ENCODE measurements around the gene ACVR2B.
"Not testable (repeated sequence)": the region's sequence is repeated elsewhere in the genome, so short reads cannot be mapped to it uniquely, and the experiment has no call there.

ACVR2B gene

DNA sequence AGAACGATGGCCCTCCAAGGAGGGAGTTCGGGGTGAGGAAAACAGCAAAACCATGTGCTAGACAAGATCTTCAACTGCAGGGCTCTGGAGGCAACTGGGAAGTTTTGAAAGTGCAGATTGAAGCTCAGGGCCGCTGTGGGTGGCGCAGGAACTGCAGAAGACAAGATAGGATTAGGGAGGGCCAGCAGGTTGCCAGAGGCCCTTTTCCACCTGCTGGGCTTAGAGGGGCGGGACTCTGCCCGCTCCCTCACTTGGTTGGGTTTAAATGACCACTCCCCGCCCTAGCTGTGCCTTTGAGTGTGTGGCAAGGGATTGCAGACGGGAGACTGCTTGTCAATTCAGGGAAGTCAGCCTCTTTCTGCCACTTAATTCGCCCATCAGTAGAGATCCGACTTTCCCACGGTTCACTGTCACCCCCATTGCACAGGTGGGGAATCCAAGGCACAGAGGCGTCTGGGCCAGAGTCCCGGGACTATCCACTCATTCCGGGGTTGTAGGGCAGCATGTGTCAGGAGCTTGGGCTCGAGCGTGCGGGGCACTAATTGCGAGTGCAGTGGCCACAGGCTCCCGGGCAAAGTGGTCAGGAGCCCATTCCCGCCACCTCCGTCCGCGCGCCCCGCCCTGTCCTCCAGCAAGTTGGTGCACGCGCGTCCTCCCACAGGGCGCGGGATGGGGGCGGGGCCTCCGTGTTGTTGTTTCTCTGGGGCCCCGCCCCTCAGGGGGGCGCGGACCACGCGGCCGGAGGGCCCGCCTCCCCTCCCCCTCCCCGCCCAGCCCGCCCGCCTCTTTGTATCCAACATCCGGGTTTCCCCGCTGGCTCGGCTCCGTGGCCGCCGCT, at the start of gene ACVR2B:
TSS of gene ACVR2B (plus strand) at position 816 of the 838 bp plus-strand sequence. CDS start 433 bp downstream, outside the sequence.
- peak; percentile 64 to 79 for DNase-seq

DNA sequence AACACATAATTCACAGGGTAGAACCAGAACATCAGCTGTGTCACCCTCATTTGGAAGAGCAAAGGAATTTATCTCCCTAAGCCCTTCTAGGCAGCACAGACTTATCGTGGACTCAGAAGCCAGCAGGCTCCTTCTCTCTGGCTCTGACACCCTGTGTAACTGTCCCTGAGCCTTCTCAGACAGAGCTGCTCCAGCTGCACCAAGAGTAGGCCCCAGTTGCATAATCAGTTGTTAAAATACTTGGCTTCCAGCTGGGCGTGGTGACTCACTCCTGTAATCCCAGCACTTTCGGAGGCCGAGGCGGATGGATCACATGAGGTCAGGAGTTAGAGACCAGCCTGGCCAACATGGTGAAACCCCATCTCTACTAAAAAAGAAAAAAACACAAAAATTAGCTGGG, 49.4 kb upstream of the ACVR2B start:
- DNase-seq: no peak

DNA sequence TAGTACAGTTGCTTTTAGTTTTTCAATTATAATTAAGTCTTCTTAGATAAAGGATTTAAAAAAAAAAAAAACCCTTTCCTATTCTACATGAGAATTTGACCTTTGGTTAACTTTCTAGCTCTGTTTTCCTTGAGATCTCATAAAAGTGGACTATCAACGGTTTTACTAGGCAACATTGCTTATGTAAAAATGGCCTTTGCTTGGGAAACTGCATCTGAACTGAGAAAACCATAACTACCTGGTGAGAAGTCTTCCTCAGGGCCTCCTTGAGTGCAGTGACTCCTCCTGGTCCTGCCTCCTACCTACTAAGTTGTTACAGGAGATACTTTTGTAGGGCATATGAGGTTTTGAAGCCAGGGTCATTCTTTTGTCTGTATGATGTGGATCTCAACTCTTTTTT, 42.1 kb upstream of the ACVR2B start:
- DNase-seq: no peak

DNA sequence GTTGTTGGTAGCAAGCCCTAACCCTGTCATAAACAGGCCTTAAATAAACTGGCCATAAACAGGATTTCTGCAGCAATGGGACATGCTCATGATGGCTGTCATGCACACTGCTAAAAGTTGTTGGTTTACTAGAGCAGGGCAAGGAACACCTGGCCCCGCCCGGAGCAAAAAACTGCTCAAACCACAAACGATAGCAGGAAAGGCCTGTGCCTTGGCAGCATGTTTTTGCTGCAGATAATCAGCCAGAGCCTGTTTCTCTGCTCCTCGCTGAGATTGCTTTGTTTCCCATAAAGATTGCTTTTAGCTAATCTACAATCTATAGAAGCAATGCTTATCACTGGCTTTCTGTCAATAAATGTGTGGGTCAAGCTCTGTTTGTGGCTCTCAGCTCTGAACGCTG, 32.9 kb upstream of the ACVR2B start:
- not testable (repeated sequence) for DNase-seq

DNA sequence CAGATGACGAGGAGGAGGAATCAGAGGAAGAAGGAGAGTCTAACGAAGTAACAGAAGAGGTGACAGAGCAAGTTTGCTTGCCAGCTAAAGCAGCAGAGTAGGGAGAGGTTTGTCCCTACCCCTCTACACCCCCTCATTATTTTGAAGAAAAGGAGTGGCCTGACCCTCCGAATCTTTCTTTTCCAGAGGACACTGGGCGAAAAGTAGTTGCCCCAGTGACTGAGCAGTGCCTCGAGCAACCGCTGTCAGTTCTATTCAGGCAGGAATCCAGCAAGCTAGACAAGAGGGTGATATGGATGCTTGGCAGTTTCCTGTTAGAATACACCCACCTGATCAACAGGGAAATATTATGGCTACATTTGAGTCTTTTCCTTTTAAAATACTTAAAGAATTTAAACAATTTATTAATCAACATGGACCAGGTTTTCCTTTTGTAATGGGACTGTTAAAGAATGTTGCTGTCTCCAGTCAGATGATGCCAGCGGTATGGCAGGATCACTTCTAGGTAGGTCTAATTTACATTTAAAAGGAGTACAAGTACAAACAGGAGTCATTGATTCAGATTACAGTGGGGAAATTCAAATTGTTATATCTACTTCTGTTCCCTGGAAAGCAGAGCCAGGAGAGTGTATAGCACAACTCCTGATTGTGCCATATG, 31.9 kb upstream of the ACVR2B start:
- no peak for DNase-seq

DNA sequence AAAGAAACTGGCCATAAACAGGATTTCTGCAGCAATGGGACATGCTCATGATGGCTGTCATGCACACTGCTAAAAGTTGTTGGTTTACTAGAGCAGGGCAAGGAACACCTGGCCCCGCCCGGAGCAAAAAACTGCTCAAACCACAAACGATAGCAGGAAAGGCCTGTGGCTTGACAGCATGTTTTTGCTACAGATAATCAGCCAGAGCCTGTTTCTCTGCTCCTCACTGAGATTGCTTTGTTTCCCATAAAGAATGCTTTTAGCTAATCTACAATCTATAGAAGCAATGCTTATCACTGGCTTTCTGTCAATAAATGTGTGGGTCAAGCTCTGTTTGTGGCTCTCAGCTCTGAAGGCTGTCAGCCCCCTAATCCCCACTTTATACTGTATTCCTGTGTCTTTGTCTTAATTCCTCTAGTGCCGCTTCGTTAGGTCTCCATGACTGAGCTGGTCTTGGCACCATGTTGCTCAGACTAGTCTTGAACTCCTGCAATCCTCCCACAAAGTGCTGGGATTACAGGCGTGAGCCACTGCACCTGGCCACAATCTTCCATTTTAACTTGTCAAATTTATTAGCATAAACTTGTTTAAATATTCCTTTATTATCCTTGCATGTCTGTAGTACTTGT, 26.8 kb upstream of the ACVR2B start:
- not testable (repeated sequence) for DNase-seq

DNA sequence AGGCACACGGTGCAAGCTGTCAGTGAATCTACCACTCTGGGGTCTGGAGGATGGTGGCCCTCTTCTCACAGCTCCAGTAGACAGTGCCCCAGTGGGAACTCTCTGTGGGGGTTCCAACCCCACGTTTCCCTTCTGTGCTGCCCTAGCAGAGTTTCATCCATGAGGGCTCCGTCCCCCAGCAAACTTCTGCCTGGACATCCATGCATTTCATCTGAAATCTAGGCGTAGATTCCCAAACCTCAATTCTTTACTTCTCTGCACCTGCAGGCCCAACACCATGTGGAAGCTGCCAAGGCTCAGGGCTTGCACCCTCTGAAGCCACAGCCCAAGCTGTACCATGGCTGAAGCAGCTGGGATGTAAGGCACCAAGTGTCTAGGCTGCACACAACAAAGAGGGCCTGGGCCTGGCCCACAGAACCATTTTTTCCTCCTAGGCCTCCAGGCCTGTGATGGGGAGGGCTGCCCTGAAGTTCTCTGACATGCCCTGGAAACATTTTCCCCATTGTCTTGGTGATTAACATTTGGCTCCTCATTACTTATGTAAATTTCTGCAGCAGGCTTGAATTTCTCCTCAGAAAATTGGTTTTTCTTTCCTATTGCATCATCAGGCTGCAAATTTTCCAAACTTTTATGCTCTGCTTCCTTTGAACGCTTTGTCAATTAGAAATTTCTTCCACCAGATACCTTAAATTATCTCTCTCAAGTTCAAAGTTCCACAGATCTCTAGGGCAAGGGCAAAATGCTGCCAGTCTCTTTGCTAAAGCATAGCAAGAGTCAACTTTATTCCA, 20.6 kb upstream of the ACVR2B start:
- DNase-seq: not testable (repeated sequence)

DNA sequence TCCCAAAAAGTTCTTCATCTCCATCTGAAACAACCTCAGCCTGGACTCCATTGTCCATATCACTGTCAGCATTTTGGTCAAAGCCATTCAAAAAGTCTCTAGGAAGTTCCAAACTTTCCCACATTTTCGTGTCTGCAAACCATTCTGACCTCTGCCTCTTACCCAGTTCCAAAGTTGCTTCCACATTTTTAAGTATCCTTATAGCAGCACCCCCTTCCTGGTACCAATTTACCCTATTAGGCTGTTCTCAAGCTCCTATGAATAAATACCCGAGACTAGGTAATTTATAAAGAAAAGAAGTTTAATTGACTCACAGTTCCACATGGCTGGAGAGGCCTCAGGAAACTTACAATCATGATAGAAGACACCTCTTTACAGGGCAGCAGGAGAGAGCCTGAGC, 20.0 kb upstream of the ACVR2B start:
- DNase-seq: not testable (repeated sequence)

DNA sequence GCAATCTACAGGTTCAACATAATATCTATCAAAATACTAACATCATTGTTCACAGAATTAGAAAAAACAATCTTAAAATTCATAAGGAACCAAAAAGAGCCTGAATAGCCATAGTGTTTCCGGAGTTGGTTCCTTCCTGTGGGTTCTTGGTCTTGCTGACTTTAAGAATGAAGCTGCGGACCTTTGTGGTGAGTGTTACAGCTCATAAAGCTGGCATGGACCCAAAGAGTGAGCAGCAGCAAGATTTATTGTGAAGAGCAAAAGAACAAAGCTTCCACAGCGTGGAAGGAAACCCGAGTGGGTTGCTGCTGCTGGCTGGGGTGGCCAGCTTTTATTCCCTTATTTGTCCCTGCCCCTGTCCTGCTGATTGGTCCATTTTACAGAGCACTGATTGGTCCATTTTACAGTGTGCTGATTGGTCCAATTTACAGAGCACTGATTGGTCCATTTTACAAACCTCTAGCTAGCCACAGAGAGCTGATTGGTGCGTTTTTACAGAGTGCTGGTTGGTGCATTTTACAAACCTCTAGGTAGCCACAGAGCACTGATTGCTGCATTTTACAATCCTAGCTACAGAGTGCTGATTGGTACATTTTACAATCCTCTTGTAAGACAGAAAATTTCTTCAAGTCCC, 15.1 kb upstream of the ACVR2B start:
- DNase-seq: not testable (repeated sequence)

DNA sequence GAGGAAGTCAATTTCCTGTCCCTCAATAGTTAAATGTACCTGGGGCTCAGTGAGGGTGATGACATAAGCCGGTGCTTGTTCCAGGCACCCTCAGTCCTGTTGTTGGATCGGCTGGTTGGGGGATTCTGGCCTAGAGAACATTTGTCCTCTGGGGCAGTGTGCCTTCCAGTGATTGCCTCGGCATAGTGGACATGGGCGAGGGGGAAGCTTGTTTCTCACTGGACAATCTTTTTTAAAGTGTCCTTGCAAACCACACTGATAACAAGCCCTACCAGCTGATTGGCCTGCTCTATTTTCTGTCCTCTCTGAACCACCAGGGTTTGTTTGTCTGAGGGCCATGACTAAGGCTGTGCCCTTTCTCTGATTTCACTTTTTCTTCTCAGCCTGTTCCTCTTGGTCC, 10.5 kb upstream of the ACVR2B start:
- not testable (repeated sequence) for DNase-seq

DNA sequence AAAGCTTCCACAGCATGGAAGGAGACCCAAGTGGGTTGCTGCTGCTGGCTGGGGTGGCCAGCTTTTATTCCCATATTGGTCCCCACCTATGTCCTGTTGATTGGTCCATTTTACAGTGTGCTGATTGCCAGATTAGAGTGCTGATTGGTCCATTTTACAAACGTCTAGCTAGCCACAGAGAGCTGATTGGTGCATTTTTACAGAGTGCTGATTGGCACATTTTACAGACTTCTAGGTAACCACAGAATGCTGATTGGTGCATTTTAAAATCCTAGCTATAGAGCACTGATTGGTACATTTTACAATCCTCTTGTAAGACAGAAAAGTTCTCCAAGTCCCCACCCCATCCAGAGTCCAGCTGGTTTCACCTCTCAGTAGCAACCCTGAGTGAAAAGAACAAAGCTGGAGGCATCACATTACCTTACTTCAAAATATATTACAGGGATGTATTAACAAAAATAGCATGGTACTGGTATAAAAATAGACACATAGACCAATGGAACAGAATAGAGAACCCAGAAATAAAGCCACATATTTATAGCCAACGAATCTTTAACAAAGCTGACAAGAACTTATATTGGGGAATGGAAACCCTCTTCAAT, 7.5 kb upstream of the ACVR2B start:
- DNase-seq: no peak

DNA sequence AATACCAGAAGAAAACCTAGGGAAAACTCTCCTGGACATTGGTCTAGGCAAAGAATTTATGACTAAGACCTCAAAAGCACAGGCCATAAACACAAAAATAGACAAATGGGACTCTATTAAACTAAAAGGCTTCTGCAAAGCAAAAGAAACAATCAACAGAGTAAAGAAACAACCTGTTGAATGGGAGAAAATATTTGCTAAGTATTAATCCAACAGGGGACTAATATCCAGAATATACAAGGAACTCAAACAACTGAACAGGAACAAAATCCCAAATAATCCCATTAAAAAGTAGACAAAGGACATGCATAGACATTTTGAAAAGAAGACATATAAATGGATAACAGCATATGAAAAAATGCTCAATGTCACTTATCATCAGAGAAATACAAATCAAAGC, 6.9 kb upstream of the ACVR2B start:
- no peak for DNase-seq

DNA sequence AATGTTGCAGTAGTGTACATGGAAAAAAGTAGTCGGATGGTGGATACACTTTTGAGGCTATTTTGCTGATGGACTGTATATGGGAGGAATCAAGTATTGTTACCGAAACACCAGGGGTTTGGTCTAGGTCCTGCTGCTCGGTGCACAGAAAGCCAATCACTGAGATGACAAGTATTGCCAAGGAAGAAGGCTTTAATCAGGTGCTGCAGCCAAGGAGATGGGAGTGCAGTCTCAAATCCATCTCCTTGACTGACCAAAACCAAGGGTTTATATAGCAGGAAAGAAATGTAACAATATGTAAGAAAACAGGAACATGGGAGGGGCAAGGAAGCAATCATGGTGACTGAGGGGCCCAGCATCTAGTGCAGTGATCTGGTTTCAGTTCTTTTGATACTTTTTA, 2.8 kb upstream of the ACVR2B start:
- no peak for DNase-seq

DNA sequence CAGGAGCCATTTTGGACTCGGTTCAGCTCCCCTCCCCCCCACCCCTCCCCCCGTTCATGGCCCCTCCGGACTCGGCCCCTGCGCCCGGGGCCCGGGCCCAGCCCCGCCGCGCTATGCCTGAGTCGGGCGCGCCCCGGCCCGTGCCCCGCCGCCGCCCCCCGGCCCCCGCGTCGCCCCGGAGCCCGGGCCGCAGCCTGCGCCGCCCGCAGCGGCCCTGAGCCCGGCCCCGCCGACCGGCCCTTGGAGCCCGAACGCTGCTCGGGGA, 155 bp downstream of the ACVR2B start:
- no peak for DNase-seq

DNA sequence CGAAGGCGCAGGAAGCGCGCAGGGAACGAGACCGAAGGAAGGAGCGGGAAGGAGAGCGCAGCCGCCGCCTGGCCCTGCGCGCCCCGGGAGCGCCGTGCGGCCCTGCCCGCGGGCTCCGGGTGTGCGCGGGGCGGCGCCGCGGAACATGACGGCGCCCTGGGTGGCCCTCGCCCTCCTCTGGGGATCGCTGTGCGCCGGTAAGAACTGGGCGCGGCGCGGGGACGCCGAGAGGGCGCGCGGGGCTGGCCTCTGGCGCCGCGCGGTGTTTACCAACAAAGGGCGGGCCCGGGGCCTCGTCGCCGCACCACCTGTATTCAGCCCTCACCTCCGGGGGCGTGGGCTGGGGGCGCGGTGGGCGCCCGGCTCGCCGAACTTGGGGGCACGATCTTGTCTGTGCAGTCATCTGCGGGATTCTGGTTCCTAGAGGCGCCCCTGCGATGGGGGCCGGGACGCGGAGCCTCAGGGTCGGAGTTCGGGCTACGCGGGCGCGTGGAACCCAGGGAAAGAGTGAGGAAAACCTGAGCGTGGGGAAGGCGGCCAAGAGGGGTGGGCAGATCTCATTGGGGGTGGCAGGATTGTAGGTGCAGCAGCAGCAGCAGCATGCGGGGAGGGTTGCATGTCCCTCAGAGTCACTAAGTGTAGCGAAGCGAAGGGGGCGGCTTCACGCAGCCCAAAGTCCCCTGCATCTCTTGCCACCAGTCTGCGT, 641 bp downstream of the ACVR2B start:
- peak in 1 of 2 experiments; percentile 20 for DNase-seq

DNA sequence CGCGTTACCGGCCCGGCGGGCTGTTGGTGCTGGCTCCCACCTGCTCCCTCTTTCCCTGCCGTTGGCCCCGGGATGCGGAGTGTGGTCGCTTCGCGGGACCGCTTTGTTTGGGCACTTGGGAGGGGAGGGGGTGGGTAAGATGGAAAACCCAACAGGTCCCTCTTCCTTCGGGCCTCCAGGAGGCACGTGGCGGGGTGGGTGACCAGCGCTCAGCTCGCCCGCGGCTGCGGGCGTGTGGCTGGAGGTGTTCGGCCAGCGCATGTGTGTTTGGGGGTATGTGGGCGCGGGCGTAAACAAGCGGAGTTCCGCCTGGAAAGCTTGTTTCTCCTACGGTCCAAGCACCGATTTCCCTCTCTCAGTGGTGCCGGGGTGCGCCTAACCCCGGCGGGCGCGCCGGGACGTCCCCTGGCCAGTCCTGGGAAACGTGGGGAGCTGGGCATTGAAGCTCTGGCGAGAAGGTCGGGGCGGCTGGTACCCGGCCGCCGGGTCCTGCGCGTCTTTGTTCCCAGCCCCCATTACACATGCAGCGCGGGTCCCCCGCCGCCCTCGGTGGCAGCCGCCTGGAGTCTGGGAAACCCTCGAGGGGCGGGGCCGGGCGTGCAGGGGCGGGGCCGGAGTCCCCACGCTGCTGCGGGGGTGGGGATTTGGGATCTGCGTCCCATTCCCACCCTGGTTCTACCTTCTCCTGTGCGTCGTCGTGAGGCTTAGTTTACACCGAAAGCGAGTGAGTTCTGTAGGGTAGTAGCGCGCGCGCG, 1.4 kb downstream of the ACVR2B start:
- peak; percentile 83 to 94 for DNase-seq

DNA sequence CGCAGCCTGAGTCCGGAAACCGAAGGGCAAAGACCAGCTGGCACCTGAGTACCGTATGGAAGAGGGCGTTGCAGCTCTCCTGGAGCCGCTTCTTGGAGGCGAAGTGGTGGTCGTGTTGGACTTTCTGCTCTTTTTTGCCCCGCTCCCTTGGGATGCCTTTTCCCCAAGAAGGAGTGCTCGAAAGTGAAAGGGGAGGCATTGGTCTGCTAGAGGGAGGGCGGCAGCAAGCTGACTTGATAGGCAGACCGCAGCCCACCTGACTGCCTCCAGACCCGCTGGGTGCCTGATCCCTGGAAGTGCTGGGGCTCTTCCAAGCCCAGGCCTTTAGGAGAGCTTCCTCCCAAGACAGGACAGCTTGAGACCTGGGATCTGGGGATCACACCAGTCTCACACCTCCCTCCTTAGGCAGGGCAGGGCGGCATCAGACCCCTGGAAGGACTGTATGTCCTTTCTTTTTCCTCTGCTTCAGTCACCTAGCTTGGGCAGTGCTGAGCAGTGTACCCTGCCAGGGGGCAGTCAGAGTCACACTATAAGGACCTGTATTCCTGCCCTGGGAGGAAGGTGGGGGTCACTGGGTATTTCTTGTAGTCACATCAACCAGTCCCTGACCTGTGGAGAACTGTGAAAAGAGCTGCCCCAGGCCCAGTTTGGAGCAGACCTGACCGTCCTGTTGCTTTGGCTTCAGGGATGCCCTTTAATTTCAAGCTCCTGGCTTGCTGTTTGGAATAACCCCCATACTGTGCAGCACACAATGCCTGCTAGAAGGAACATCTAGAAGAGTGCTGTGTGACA, 2.1 kb downstream of the ACVR2B start:
- DNase-seq: no peak

DNA sequence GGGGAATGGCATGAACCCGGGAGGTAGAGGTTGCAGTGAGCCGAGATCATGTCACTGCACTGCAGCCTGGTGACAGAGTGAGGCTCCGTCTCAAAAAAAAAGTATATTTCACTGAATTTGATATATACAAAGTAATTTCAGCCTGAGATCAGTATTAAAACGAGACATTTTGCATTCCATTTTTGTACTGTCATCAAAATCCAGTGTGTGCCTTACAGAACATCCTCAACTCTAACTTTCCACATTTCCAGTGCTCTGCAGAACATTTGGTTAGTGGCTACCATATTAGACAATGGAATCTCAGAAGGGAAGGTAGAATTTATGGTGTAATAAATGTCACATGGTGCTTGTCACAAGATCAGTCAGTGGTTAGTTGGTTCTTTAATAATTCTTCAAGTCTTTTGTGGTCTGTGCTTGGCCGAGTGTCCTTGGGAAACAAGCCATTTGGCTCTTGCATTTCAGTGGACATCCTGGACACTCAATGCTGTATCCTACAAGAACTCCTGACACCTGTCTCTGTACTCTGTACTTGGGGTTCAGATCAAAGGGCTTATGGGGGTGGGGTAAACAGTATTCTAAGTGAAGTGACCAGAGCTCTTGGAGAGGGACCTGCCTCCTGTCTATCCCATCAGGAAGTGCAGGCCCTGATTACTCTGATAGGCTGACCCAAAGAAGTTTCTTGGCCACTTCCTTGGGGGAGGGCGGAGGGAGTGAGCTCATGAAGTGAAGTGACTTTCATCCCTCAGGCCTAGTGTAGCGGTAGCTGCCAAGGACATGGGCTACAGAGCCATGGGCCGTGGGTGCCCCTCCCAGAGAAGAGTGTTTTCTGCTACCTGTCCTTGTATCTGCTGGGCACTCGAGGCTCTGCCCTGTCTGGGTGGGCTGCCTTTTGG, 3.7 kb downstream of the ACVR2B start:
- no peak for DNase-seq
